Gastrocnemius medialis (tissue), 4 donors: Measurements from ENCODE around the gene CACNA2D1. TPM values are rescaled to one million over a fixed set of nuclear protein-coding genes. Genes with fewer than 3 reads are reported as not detected.

Experiments used
- ATAC-seq, 2 donors: fragments of 150-250 bp; one replicate each; pipeline ENCODE4 v1.9.1; 2016
- DNase-seq, 2 donors: peaks; one replicate each; pipeline ENCODE4 v3.0.0-alpha.2; 2019
- H3K27ac ChIP-seq, 4 donors: fragments of 200-600 bp; sonication (generic); 1 replicate in 1 of 4; 2 replicates in 3 of 4; pipeline ENCODE4 v1.5.1; 2016 to 2018; ENCODE audit warnings: mild to moderate bottlenecking in 2 of 4, moderate library complexity in 1 of 4
- H3K27me3 ChIP-seq, 3 donors: fragments of 200-600 bp; sonication (generic) in 2 of 3; 1 replicate in 1 of 3; 2 replicates in 2 of 3; pipeline versions ENCODE4 v1.5.1 to v1.6.0; 2016 to 2019; ENCODE audit warnings: mild to moderate bottlenecking in 1 of 3, moderate library complexity in 1 of 3
- H3K36me3 ChIP-seq, 2 donors: fragments of 200-600 bp; sonication (generic) in 1 of 2; one replicate each; pipeline ENCODE4 v1.5.1; 2017 to 2018
- H3K4me1 ChIP-seq, 2 donors: fragments of 200-600 bp; sonication (generic) in 1 of 2; one replicate each; pipeline ENCODE4 v1.5.1; 2016 to 2017; ENCODE audit warnings: mild to moderate bottlenecking in 2 of 2
- H3K4me3 ChIP-seq, 4 donors: fragments of 200-600 bp; sonication (generic) in 3 of 4; 1 replicate in 1 of 4; 2 replicates in 3 of 4; pipeline ENCODE4 v1.5.1; 2016 to 2019; ENCODE audit warnings: mild to moderate bottlenecking in 2 of 4
- H3K9me3 ChIP-seq, 3 donors: fragments of 200-600 bp; sonication (generic) in 2 of 3; 1 replicate in 1 of 3; 2 replicates in 2 of 3; pipeline ENCODE4 v1.5.1; 2016 to 2019
- CTCF ChIP-seq, 5 experiments: fragments of 450-650 bp in 3 of 5; fragments of 200-600 bp in 2 of 5; sonication (generic) in 2 of 5; IDR thresholded peaks in 4 of 5; conservative IDR thresholded peaks in 1 of 5; 1 replicate in 4 of 5; 2 replicates in 1 of 5; pipeline ENCODE4 v1.5.1; 2016 to 2019; ENCODE audit warnings: antibody characterized with exemption in 5 of 5, mild to moderate bottlenecking in 3 of 5, moderate library complexity in 3 of 5
- POLR2A ChIP-seq, 2 donors: fragments of 450-650 bp; IDR thresholded peaks; one replicate each; pipeline ENCODE4 v1.6.1; 2017; ENCODE audit warnings: antibody characterized with exemption in 2 of 2, mild to moderate bottlenecking in 2 of 2, moderate library complexity in 2 of 2
- in situ Hi-C, 4 donors: fragments of 200-750 bp; cut with MboI; loops; one replicate each; pipeline versions ENCODE4 v1.15.0 to v1.8.0; 2017; ENCODE audit warnings: low sequenced_read_pairs in 4 of 4
- intact Hi-C: fragments of 100-400 bp; cut with DNase I; formaldehyde crosslinking; loops from one replicate; pipeline ENCODE4 v1.15.1; 2023; ENCODE audit warnings: low total_unique reads
- total RNA-seq, 4 donors: library from RNA; depleted of rRNA; stranded (reverse); fragments of >200 nt; gene quantifications; one replicate each; pipeline versions ENCODE4 v1.1.0 to v1.2.3, GENCODE V29; 2016

CACNA2D1 gene
- total RNA-seq, 4 donors from 2014 or later = 83.9 to 157 (median 120) TPM

GRCh38 chr7:82164410-82164809 is 279.2 kb downstream of the CACNA2D1 start:
- Histone ChIP-seq H3K27me3 (no peaks in the 10 kb centered on the region), H3K9me3 (no peaks in the 10 kb centered on the region), H3K4me1 (peaks cover 22 to 33% of the 10 kb centered on the region in 2 donors), H3K36me3 (no peaks in the 10 kb centered on the region), H3K4me3 (no peak overlapping the region), H3K27ac (peak overlapping the region in 1 of 4 donors; percentile 51)
- in situ Hi-C loops = no loop called here
- intact Hi-C loops = loop anchor here (10.0 kb wide), 1 partner anchor 280 kb away; the partner anchor contains the start of gene CACNA2D1
- no peak for DNase-seq
- TF ChIP-seq CTCF (IDR thresholded peaks at IDR 0.05 in 4 of 5, conservative IDR thresholded peaks at IDR 0.05 in 1 of 5) (no peak), POLR2A (IDR thresholded peaks at IDR 0.05) (no peak)
- ATAC-seq = no peak

- Histone ChIP-seq H3K9me3 (no peaks in the 10 kb centered on the region), H3K27ac (peak overlapping the region in 2 of 4 donors; percentile 16 to 51), H3K4me1 (peaks cover 28 to 38% of the 10 kb centered on the region in 2 donors), H3K4me3 (no peak overlapping the region), H3K27me3 (no peaks in the 10 kb centered on the region), H3K36me3 (no peaks in the 10 kb centered on the region)
- no peak for TF ChIP-seq CTCF (IDR thresholded peaks at IDR 0.05 in 4 of 5, conservative IDR thresholded peaks at IDR 0.05 in 1 of 5)
- no peak for TF ChIP-seq POLR2A (IDR thresholded peaks at IDR 0.05)
- ATAC-seq (peak; percentile 82 to 92), DNase-seq (peak; percentile 44 to 68)
- in situ Hi-C loops = no loop called here
- intact Hi-C loops = loop anchor here (10.0 kb wide), 1 partner anchor 281 kb away; the partner anchor contains the start of gene CACNA2D1
Observed at GRCh38 chr7:82163586-82163985, 280.0 kb downstream of the CACNA2D1 start.

GRCh38 chr7:82162289-82162688 is 281.3 kb downstream of the CACNA2D1 start:
- Histone ChIP-seq H3K36me3 (no peaks in the 10 kb centered on the region), H3K27me3 (no peaks in the 10 kb centered on the region), H3K4me1 (peaks cover 40 to 51% of the 10 kb centered on the region in 2 donors), H3K9me3 (no peaks in the 10 kb centered on the region), H3K27ac (no peak overlapping the region), H3K4me3 (no peak overlapping the region)
- TF ChIP-seq CTCF (IDR thresholded peaks at IDR 0.05 in 4 of 5, conservative IDR thresholded peaks at IDR 0.05 in 1 of 5) (no peak), POLR2A (IDR thresholded peaks at IDR 0.05) (no peak)
- intact Hi-C loops = loop anchor here (10.0 kb wide), 1 partner anchor 283 kb away; the partner anchor contains the start of gene CACNA2D1
- ATAC-seq = no peak
- no peak for DNase-seq
- in situ Hi-C loops = no loop called here

GRCh38 chr7:82158327-82158726 is 285.2 kb downstream of the CACNA2D1 start:
- TF ChIP-seq POLR2A (IDR thresholded peaks at IDR 0.05) = no peak
- no peak for TF ChIP-seq CTCF (IDR thresholded peaks at IDR 0.05 in 4 of 5, conservative IDR thresholded peaks at IDR 0.05 in 1 of 5)
- in situ Hi-C loops = no loop called here
- no peaks in the 10 kb centered on the region for H3K36me3 ChIP-seq
- no peak overlapping the region for H3K4me3 ChIP-seq
- H3K9me3 ChIP-seq = no peaks in the 10 kb centered on the region
- H3K27ac ChIP-seq = peak overlapping the region in 1 of 4 donors; percentile 35
- DNase-seq (no peak), ATAC-seq (no peak)
- intact Hi-C loops = no loop called here
- peaks cover 40 to 44% of the 10 kb centered on the region in 2 donors for H3K4me1 ChIP-seq
- H3K27me3 ChIP-seq = no peaks in the 10 kb centered on the region

- in situ Hi-C loops = no loop called here
- no peak for TF ChIP-seq CTCF (IDR thresholded peaks at IDR 0.05 in 4 of 5, conservative IDR thresholded peaks at IDR 0.05 in 1 of 5)
- TF ChIP-seq POLR2A (IDR thresholded peaks at IDR 0.05) = no peak
Observed at GRCh38 chr7:82156893-82157292, 286.7 kb downstream of the CACNA2D1 start.

More at GRCh38 chr7:82156893-82157292, 286.7 kb downstream of the CACNA2D1 start:
- H3K4me1 ChIP-seq = peaks cover 51 to 54% of the 10 kb centered on the region in 2 donors
- H3K36me3 ChIP-seq = no peaks in the 10 kb centered on the region
- intact Hi-C loops = no loop called here
- H3K27ac ChIP-seq = no peak overlapping the region
- H3K9me3 ChIP-seq = no peaks in the 10 kb centered on the region
- DNase-seq (no peak), ATAC-seq (no peak)
- H3K27me3 ChIP-seq = no peaks in the 10 kb centered on the region
- H3K4me3 ChIP-seq = no peak overlapping the region
